NCI-H69 (cell line): ENCODE results near the gene KCTD15.
"Not testable (repeated sequence)": the region's sequence is repeated elsewhere in the genome, so short reads cannot be mapped to it uniquely, and the experiment has no call there.

Source experiments
- DNase-seq: peaks from one replicate; lab custom pipeline; 2025; lab: John Stamatoyannopoulos, UW

The KCTD15 gene

DNA sequence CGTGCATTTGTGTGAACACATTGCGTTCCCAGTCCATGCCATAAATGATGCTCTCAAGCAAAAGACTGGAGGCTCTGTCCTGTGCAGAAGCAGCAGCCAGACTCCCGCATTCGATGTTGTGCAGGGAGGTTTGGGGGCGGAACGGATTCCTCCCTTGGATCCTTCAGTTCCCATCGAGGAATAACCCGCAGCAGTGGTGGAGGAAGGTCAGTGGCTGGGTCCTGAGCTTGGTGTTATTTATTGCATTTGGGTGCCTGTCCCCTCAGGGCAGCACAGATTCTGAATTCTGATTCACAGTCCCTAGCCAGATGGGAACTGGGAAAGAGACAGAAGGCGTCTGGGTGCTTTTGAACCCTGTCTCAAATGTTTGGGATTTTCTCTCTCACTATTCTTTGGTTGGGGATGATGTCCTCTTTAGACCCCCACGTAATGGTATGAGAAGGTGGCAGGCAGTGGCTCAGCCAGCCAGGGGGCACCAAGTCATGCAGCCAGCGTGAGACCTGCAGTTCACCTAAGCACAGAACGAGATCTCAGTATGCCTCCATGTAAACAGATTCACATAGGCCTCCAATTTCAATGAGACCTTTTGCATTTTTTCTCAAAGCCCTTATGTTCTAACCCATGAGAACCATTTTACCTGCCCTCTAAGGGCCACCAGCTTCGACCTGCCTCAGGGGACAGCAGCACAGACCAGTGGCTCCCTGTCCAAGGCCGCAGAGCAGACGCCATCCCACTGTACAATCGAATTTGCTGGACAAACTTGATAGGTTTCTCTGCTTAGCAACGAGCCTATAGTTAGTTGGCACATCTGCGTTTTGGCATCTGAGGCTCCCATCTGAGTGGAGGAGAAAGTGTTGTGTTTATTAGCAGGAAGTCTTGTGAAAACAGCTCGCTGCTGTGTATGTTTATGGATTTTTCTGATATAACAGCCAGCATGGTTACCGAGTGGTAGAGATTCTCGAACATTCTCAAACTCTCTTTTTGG lies 17.8 kb downstream of the KCTD15 start:
- DNase-seq = no peak

DNA sequence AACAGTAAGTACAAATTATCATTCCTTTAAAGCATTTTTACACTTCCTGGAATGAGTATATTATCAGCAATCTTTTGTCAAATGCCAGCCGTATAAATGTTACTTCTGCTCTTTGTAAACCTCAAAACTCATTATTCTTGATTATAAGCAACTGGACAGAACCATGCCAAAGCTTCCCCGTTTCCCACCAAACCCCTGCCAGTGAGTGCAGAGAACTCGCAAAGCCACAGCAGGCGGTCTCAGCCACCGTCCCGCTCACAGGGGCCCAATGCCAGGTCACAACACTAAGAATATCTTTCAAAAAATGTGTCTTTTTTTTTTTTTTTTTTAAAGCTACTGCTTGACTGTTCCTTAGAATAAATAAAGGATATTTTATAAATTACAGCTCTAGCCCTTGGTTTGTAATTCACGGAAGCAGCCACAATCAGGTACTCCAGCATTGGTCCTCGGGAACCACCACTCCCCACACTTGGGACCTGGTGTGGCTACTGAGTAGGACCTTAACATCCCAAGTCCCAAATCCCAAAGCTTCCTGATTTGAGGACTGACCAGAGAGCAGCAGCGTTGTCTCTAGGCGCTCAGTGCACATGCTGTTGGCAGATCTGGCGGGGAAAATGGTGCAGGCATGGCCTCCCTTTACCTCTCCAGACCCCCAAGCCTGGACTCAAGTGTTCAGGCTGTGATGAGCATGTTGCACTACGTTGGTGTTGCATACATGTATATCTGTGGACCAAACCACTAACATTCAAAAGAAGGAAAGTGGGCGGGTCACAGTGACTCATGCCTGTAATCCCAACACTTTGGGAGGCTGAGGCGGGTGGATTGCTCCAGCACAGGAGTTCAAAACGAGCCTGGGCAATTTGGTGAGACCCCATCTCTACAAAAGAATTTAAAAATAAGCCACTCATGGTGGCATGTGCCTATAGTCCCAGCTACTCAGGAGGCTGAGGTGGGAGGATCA lies 19.0 kb downstream of the KCTD15 start:
- DNase-seq = no peak

DNA sequence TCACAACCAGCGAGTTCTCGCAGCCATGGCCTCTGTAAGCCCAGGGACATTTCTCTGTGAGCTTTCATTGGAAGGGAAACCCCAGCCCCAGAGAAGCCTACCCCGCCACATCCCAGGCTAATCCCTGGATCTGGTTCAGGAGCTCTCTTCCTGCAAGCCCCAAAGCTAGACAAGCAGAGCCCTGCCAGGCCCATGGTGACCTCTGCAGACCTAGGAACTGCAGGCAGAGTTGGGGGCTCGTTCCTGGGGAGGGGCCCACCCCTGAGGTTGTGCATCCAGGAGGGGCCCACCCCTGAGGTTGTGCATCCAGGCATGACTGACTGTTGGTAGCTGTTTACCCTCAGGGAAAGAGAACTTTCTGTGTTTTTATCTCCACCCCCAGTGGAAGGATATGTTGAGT lies 21.7 kb downstream of the KCTD15 start:
- no peak for DNase-seq

DNA sequence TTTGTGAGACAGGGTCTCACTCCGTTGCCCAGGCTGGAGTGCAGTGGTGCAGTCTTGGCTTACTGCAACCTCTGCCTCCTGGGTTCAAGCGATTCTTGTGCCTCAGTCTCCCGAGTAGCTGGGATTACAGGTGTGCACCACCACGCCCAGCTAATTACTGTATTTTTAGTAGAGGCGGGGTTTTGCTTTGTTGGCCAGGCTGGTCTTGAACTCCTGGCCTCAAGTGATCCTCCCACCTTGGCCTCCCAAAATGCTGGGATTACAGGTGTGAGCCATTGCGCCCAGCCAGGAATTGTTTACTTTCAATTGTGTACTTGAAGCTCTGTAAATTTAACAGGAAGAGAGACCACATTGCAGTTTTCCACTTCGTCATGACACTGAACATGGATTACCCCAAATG lies 22.4 kb downstream of the KCTD15 start:
- not testable (repeated sequence) for DNase-seq

DNA sequence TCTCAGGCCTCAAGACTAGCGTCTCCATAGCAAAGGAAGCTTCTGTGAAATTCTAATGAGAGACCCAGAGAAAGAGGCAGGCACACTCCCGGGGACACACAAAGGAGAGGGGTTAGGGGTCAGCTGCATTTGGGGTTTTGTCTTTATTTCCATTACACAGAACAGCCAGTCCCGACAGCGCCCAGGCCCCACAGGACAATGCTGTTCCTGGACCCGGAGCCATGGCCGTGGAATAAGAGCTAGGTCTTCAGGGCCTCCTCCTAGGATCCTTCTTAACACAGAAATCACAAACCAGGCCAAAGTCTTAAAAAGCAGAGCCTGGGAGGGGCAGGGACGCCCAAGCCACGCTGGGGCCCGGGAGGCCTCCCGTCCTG lies 22.8 kb downstream of the KCTD15 start:
- no peak for DNase-seq

DNA sequence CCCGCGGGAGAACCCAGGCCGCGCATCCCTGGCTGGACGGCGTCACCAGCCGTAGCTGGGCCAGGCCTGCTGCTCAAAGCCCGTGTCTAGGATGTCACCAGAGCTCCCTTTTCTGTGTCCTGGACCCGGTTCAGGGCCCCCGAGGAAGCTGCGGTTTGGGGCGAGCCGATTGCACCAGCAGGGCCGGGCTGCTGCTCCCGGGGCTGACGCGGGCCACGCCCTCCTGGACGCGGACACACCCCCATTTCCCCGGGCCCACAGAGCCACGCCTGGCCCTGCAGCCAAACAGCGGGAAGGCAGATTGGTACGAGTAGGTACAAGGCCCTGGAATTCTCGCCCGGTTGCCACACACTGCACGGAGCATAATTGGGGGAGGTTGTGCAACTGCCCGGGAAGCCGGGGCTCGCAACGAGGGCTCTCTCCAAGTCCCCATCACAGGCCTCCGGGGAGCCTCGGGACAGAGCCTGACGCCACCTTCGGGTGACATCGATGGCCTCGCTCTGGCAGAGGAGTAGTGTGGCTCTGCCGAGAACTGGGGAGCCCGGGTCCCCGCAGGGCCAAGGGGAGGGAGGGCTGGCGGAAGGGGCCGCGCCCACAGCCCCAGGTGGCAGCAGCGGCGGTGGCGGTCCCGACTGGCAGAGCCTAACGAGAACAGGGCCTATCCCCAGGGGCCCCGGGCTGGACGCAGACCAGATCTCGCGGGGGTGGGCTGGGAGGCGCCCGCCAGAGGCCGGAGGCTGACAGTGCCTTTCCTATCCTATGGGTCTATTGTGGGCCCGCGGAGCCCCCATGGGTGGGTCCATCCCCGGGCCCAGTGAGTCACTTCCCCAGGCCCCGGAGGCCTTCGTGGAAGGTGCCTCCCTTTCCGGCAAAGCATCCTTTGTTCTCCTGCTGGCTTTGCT lies 23.5 kb downstream of the KCTD15 start:
- DNase-seq = peak; percentile 83

DNA sequence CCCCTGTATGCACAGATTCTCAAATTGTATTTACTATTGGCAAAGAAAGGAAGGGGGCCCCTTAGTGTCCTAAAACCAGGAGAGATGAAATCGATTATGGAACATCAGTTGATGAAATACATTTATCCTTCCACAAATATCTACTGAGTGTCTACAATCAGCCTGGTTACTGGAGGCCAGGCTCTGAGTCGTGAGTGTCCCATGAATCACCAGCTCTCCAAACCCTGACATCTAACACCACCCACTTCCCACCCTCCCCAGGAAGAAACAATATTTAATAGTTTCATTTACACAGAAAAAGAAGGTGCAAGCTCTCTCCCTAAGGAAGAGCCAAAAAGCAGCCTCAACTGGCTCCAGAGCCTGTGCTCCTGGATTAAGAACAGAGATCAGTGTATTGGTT lies 25.2 kb downstream of the KCTD15 start:
- no peak for DNase-seq

DNA sequence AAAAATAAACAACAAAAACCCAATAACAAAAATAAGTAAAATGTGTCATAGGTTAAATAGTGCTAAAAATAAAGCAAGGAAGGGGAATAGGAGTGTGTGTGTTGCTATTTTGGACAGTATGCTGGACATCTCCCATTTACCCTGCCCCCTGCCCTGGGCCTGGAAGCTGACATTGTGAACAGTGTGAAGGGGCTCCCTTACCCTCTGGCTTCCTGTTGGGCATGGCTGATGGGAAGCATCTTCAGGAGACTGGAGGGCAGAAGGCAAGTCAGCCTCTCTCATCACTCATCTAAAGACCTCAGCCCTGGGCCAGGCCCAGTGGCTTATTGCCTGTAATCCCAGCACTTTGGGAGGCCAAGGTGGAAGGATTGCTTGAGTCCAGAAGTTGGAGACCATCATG lies 26.7 kb downstream of the KCTD15 start:
- DNase-seq = no peak

DNA sequence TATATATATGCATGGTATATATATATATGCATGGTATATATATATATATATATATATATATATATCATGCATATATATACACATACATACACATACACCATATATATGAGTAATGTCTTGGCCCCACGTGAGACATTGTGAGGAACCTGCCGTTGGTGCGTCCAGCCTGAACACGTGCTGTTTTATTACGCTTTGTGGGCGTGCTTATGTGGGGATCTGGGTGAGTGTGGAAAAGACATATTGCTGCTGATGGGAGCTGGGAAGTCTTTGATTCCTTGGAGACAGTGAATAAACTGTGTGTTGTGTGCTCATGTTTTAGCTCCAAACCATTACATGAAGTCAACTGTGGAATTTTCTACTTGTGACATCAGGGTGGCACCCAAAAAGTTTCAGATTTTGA lies 28.9 kb downstream of the KCTD15 start:
- DNase-seq = no peak

DNA sequence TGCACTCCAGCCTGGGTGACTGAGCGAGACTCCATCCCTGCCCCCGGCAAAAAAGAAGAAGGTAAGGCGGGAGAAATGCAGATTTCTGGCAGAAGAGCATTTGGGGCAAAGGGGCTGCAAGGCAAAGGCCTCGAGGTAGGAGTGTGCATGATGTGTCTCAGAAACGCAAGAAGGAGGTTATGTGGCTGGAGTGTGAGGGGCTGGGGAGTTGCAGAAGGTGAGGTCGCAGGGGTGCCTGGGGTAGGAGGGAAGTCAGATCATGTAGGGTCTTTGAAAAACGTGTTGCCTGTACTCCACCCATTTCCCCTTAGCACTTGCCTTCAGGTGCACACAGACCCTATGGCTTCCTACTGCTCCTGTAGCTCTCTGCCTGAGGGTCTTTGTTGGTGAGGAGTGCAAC lies 29.9 kb downstream of the KCTD15 start:
- no peak for DNase-seq

DNA sequence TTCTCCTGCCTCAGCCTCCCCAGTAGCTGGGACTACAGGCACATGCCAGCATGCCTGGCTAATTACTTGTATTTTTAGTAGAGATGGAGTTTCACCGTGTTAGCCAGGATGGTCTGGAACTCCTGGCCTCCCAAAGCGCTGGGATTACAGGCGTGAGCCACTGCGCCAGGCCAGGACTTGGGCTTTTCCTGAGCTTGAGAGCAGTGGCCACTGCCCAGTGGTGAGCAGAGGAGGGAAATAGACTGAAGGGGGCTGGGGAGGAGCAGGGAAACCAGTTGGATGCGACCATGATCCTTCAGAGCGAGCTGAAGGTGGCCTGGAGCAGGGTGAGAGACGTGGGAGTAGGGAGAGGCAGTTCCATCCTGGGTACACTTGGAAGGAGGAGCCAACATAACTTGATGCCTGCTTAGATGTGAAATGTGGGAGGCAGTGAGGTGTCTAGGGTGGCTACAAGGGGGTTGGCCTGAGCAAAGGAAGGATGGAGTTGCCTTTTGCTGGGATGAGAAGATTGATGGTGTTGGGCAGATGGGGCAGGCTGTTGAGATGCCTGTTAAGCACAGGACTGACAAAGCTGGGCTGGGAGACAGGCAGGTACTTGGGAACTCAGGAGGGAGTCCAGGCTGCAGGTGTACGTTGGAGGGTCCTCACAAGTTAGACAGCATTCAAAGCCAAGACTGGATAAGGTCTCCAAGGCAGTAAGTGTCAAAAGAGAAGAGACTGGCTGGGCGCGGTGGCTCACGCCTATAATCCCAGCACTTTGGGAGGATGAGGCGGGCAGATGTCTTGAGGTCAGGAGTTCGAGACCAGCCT lies 31.8 kb downstream of the KCTD15 start:
- no peak for DNase-seq

DNA sequence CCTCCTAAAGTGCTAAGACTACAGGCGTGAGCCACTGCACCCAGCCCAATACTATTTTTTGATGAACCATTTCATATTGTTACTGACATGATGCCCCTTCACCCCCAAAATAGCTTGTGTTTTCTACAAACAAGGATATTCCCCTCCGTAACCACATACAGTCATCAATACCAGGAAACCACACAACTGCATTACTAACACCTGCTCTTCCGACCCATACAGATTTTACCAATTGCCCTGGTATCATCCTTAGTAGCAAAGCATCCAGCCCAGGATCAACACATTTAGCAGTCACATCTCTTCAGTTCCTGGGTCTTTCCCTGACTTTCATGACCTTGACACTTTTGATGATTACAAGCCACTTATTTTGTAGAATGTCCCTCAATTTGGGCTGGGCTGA lies 33.6 kb downstream of the KCTD15 start:
- DNase-seq = no peak

DNA sequence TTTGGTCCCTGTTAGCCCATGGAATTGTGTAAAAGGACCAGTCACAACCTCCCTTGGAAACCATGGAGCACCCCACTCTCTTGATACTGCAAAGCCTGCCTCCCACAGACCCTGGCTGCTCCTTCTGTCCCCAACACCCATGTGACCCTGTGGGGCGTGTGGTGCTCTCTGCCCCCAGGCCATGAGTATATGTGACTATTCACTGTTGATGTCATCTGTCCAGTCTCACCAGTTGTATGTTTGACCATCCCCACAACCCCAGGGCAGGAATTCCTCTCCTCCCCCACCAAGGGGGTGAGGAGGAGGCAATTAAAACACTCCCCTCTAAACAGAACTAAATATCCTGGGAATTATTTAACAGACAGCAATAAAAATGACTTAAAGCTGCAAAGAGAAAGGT lies 35.2 kb downstream of the KCTD15 start:
- no peak for DNase-seq

DNA sequence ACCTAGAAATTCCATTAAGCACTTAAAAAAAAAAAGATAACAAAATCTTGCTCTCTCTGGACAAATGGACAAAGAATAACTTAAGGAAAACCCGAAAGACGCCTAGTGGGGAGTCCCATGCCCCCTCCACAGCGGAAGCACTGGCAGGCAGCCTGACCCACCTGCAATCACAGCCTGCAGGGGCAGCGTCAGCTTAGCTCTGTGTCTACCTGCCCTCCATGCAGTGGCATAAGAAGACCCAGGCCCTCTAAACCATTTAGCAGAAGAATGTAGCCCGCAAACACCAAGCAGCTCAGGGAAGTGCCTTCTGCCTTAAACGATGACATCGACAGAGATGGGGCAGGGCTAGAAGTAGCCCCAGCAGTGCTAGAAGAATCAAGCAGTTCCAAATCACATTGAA lies 36.0 kb downstream of the KCTD15 start:
- no peak for DNase-seq

DNA sequence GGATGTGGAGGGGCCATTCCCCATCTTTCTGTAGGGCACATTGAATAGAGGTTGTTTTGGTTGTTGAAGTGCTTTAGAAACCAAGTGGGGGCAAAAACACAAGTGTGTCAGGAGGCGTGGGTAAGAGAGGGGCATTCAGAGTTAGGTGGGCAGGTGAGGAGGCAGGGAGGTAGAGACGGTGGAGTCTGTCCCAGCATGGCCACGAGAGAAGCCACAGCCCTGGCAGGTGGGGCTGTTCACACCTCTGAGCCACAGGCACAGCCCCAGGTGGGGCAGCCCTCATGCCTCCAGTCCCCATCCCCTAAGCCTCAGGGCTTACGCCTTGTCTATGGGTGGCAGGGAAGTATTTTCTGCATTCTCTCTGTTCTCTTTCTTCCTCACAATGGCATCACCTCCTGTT lies 43.7 kb downstream of the KCTD15 start:
- DNase-seq = no peak

DNA sequence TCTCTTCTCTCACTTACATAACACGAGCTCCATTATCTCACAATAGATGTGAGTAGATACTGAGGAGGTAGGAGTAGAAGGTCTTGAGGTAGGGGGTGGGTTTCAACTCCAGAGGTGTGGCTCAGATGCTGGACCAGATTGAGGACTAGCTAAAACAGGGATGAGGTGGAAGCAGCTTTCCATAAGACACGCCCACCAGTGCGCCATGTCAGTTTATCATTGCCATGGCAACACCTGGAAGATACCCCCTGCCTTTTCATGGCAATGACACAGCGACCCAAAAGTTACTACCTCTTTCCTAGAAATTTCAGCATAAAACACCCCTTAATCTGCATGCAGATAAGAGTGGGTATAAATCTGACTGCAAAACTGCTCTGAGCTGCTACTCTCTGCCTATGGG lies 44.1 kb downstream of the KCTD15 start:
- DNase-seq = no peak

DNA sequence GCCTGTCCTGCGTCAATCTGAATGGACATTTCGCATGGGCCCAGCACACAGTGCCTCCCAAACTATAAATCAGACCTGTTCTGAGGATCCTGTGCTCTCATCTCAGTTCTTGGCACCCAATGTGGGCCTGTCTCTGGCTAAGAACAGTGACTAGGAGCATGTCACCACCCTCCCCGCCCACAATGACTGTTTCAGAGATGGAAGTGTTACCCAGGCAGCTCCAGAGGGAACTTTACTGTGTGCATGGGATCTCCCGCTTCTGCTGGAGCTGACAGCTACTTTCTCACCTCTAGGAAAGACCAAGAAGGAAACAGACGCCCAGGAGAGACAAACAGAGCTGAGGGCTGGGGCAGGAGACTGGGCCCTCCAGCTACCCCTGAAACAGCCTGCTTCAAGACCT lies 45.0 kb downstream of the KCTD15 start:
- DNase-seq = no peak

DNA sequence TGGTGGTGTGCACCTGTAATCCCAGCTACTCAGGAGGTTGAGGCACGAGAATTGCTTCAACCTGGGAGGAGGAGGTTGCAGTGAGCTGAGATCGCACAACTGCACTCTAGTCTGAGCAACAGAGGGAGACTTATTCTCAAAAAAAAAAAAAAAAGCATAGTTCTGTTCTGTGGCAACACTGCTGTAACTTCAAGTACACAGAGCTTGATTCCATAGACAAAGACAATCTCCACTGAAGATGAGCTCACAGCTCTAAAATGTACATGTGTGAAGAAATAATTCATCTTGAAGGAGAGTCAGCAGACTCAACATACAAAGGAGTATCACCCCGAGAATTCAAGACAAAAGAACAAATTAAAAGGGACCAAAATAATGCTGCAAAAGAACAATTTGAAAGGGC lies 47.8 kb downstream of the KCTD15 start:
- DNase-seq = no peak

DNA sequence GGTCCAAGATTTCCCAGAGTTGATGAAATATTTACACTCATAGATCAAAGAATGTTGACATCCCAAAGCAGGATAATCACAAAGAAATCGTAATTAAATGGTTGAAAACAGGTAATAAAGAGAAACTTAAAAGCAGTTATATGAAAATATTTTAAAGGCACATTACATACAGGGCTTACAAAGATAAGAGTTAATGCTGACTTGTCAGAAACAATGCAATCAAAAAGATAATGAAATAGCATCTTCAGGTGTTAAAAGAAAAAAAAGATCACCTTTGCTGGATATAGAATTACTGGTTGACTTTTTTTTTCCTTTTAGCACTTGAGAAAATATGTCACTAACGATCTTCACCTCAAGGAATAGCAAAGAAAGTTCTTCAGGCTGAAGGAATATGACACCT lies 48.8 kb downstream of the KCTD15 start:
- DNase-seq = no peak

DNA sequence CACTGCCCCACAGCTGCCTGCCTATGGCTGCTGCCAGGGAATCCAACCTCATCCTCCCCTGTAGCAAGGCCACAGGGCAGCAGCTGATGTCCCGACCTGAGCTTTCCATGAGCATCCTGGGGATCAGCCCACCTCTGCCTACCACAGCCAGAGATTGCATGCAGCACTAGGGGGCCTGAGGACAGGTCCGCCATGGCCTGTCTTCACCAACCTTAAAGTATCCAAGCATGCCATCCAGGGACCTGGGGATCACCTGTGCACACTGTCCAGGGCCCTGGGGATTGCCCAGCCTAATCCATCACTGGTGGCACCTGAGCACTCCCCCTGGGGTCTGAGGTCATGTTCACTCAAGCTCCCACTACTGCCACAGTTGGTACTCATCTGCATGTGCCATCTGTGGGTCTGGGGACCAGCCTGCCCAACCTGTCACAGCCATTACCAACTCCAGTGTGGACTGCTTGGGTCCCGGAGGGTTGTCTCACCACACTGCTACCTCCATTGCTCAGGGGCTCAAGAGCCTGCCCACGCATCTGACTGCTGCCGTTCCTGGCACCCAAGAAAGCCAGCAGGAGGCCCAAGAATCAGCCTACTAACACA lies 53.0 kb downstream of the KCTD15 start:
- DNase-seq = no peak

DNA sequence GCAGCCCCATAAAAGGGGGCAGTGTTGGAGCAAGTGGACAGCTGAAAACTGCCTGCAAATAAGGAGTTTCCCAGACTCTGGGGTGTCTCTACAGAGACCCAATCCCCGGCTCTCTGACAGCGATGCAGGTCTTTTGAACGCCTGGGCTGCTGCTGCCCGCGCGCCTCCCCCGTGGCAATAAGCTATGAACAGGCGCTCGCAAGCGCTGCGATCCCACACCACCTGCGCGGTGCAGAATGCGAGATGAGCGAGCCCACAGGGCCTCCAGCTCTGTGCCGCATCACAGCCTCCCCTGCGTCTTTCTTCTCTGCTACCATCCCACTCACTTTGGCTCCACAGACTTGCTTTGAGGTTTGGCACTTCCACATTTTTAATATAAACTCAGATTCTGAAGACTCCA lies 62.3 kb downstream of the KCTD15 start:
- no peak for DNase-seq
